ENCODE data around the gene NKIRAS2. TPM values are rescaled to one million over a fixed set of nuclear protein-coding genes. Genes with fewer than 3 reads are reported as not detected.
A peak's percentile ranks its signal among the peaks of the same experiment; 100 is the strongest.

NKIRAS2 gene
- total and polyA plus RNA-seq, 2 of the 13 experiments (the other 11 are each of a cell fraction or from before 2014, with no cell fraction given), result 27.9 to 42.0 TPM

DNA sequence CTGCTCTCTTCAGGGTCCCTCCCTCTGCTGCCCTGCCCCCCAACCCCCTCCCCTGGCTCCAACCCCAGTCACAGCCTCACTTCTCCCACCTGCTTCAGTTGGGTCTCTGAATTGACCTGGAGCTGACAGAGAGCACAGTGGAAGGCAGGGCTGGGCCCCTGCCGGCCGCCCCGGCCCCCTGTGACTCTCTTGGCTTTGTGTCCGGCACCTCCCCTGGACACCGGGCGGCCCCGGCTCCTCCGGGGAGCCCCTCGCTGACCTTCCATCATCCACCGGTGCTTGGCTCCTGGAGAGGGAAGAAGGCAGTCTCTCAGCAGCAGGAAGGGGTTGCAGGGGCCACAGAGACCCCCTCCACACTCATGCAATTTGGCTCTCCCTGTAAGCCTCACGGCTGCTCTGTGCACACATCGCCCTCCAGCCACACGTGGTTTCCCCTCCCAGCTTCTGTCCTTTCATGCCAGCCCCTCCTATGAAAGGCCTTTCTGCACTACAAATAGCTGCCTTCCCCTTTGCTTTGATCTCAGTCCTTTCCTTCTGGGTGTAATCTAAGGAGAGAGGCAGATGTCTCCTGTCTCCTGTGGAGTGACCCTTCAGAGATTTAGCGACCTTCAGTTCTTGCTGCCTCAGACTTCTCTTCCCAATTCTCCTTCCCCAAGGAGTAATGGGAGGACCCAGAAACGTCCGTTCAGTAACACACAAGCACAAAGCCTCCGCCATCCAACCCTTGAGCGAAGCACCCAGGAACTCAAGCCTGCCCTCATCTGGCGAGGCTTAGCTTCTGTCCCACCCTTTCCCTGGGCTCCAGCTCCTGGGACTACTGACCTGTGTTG, 8.3 kb downstream of the NKIRAS2 start (continued):
- TF ChIP-seq, protein P1, sequence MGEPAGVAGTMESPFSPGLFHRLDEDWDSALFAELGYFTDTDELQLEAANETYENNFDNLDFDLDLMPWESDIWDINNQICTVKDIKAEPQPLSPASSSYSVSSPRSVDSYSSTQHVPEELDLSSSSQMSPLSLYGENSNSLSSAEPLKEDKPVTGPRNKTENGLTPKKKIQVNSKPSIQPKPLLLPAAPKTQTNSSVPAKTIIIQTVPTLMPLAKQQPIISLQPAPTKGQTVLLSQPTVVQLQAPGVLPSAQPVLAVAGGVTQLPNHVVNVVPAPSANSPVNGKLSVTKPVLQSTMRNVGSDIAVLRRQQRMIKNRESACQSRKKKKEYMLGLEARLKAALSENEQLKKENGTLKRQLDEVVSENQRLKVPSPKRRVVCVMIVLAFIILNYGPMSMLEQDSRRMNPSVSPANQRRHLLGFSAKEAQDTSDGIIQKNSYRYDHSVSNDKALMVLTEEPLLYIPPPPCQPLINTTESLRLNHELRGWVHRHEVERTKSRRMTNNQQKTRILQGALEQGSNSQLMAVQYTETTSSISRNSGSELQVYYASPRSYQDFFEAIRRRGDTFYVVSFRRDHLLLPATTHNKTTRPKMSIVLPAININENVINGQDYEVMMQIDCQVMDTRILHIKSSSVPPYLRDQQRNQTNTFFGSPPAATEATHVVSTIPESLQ (CRISPR knock-in tag; conservative IDR thresholded peaks at IDR 0.05), result no peak
- TF ChIP-seq ZNF263 (CRISPR knock-in tag; IDR thresholded peaks at IDR 0.05) (no peak), ZNF34 (CRISPR knock-in tag; IDR thresholded peaks at IDR 0.05; ENCODE audit: borderline replicate concordance) (no peak), RXRB (CRISPR knock-in tag; IDR thresholded peaks at IDR 0.05; ENCODE audit: borderline replicate concordance) (peak; percentile 16; the same call in 1 of the 2 replicates), ZNF460 (CRISPR knock-in tag; IDR thresholded peaks at IDR 0.05; ENCODE audit: borderline replicate concordance) (no peak), HOXA5 (CRISPR knock-in tag; IDR thresholded peaks at IDR 0.05) (peak; percentile 55; the same call in 1 of the 2 replicates), ZNF354B (CRISPR knock-in tag; IDR thresholded peaks at IDR 0.05) (no peak; the same call in 1 of the 2 replicates), HDAC2 (CRISPR knock-in tag; IDR thresholded peaks at IDR 0.05) (peak; percentile 51; the same call in 1 of the 2 replicates), ZNF253 (CRISPR knock-in tag; IDR thresholded peaks at IDR 0.05; ENCODE audit: borderline replicate concordance) (peak; percentile 59; the same call in 1 of the 2 replicates), HOXA3 (CRISPR knock-in tag; IDR thresholded peaks at IDR 0.05) (no peak), SOX13 (IDR thresholded peaks at IDR 0.05) (no peak), SOX13 (CRISPR knock-in tag; conservative IDR thresholded peaks at IDR 0.05 in 1 of 2, IDR thresholded peaks at IDR 0.05 in 1 of 2) (peak in 1 of 2 experiments; percentile 40; a peak in 1 of 4 replicates), PITX1 (CRISPR knock-in tag; IDR thresholded peaks at IDR 0.05) (peak; percentile 44; the same call in 1 of the 2 replicates)
- TF ChIP-seq, protein P2, sequence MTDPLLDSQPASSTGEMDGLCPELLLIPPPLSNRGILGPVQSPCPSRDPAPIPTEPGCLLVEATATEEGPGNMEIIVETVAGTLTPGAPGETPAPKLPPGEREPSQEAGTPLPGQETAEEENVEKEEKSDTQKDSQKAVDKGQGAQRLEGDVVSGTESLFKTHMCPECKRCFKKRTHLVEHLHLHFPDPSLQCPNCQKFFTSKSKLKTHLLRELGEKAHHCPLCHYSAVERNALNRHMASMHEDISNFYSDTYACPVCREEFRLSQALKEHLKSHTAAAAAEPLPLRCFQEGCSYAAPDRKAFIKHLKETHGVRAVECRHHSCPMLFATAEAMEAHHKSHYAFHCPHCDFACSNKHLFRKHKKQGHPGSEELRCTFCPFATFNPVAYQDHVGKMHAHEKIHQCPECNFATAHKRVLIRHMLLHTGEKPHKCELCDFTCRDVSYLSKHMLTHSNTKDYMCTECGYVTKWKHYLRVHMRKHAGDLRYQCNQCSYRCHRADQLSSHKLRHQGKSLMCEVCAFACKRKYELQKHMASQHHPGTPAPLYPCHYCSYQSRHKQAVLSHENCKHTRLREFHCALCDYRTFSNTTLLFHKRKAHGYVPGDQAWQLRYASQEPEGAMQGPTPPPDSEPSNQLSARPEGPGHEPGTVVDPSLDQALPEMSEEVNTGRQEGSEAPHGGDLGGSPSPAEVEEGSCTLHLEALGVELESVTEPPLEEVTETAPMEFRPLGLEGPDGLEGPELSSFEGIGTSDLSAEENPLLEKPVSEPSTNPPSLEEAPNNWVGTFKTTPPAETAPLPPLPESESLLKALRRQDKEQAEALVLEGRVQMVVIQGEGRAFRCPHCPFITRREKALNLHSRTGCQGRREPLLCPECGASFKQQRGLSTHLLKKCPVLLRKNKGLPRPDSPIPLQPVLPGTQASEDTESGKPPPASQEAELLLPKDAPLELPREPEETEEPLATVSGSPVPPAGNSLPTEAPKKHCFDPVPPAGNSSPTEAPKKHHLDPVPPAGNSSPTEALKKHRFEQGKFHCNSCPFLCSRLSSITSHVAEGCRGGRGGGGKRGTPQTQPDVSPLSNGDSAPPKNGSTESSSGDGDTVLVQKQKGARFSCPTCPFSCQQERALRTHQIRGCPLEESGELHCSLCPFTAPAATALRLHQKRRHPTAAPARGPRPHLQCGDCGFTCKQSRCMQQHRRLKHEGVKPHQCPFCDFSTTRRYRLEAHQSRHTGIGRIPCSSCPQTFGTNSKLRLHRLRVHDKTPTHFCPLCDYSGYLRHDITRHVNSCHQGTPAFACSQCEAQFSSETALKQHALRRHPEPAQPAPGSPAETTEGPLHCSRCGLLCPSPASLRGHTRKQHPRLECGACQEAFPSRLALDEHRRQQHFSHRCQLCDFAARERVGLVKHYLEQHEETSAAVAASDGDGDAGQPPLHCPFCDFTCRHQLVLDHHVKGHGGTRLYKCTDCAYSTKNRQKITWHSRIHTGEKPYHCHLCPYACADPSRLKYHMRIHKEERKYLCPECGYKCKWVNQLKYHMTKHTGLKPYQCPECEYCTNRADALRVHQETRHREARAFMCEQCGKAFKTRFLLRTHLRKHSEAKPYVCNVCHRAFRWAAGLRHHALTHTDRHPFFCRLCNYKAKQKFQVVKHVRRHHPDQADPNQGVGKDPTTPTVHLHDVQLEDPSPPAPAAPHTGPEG (CRISPR knock-in tag; IDR thresholded peaks at IDR 0.05), result no peak
- TF ChIP-seq, protein P3, sequence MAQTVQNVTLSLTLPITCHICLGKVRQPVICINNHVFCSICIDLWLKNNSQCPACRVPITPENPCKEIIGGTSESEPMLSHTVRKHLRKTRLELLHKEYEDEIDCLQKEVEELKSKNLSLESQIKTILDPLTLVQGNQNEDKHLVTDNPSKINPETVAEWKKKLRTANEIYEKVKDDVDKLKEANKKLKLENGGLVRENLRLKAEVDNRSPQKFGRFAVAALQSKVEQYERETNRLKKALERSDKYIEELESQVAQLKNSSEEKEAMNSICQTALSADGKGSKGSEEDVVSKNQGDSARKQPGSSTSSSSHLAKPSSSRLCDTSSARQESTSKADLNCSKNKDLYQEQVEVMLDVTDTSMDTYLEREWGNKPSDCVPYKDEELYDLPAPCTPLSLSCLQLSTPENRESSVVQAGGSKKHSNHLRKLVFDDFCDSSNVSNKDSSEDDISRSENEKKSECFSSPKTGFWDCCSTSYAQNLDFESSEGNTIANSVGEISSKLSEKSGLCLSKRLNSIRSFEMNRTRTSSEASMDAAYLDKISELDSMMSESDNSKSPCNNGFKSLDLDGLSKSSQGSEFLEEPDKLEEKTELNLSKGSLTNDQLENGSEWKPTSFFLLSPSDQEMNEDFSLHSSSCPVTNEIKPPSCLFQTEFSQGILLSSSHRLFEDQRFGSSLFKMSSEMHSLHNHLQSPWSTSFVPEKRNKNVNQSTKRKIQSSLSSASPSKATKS (CRISPR knock-in tag; IDR thresholded peaks at IDR 0.05), result no peak
- TF ChIP-seq, protein P4, sequence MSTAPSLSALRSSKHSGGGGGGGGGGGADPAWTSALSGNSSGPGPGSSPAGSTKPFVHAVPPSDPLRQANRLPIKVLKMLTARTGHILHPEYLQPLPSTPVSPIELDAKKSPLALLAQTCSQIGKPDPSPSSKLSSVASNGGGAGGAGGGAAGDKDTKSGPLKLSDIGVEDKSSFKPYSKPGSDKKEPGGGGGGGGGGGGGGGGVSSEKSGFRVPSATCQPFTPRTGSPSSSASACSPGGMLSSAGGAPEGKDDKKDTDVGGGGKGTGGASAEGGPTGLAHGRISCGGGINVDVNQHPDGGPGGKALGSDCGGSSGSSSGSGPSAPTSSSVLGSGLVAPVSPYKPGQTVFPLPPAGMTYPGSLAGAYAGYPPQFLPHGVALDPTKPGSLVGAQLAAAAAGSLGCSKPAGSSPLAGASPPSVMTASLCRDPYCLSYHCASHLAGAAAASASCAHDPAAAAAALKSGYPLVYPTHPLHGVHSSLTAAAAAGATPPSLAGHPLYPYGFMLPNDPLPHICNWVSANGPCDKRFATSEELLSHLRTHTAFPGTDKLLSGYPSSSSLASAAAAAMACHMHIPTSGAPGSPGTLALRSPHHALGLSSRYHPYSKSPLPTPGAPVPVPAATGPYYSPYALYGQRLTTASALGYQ (CRISPR knock-in tag; IDR thresholded peaks at IDR 0.05), result no peak

All from HepG2 (cell line).